ENCODE results near the gene ZC3H7B. TPM values are rescaled to one million over a fixed set of nuclear protein-coding genes. Genes with fewer than 3 reads are reported as not detected.

The ZC3H7B gene
- total RNA-seq, 1 experiment from 2014 or later: 42.0 TPM

DNA sequence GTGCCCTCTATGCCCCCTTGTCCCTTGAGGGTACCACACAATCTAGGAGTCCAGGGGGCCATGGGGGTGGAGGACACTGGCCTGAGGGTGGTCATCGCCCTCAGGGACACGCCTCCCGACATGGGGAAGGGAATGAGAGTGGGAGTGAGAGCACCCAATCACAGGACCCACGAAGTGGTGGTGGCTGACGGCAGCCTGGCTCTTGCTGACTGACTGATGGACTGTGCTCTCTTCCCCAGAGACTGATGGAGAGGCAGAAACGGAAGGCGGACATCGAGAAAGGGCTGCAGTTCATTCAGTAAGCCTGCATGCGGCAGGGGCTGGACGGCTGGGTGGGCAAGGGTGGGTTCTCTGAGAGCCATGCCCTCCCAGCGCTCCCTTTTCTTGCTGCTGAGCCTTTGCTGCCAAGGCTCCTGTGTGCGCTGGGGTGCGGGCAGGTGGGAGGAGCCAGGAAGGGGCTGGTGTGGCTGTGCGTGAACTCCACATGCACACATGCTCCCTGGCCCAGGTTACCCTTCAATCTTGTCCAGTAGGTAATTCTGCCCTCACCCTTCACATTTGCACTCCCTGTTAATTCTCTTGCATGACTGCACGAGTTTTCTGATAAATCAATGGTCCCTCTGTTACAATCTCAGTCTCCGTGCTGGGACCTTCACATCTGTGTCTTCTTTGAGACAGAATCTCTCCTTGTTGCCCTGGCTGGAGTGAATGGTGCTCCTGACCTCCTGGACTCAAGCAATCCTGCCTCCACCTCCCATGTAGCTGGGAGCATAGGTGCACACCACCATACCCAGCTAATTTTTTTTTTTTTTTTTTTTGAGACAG is 19.3 kb downstream of the ZC3H7B start:
- Histone ChIP-seq H3K4me3 (replicated peaks in 1 of 2; ENCODE audit: low read depth in 1 of 2, low read length in 2 of 2) (no peak overlapping the region), H3K9me3 (ENCODE audit: control insufficient read depth in 1 of 2, insufficient read depth in 1 of 2, low read depth in 1 of 2, low read length in 2 of 2) (no peaks in the 10 kb centered on the region), H3K27ac (ENCODE audit: low read depth, low read length) (no peak overlapping the region), H4K20me1 (ENCODE audit: insufficient read depth) (no peaks in the 10 kb centered on the region), H3K79me2 (ENCODE audit: insufficient read depth, low read length) (peaks cover 11% of the 10 kb centered on the region; the same call in 1 of the 2 replicates), H3K9me2 (ENCODE audit: insufficient read depth) (no peaks in the 10 kb centered on the region), H3K9ac (ENCODE audit: low read length) (no peak overlapping the region), H3K4me2 (ENCODE audit: low read length) (no peak overlapping the region), H3K36me3 (ENCODE audit: control insufficient read depth in 1 of 2, insufficient read depth in 2 of 2, low read length in 2 of 2) (peaks cover 0 to 2% of the 10 kb centered on the region in 2 experiments; a peak in 1 of 4 replicates), H3K4me1 (ENCODE audit: control insufficient read depth in 1 of 2, insufficient read depth in 2 of 2, low read length in 2 of 2) (no peaks in the 10 kb centered on the region), H2AFZ (ENCODE audit: low read depth, low read length, poor library complexity, severe bottlenecking) (no peak overlapping the region), H3K27me3 (ENCODE audit: insufficient read depth, low read length) (no peaks in the 10 kb centered on the region)
- intact Hi-C loops (cut with micrococcal nuclease): no loop called here
- ChIA-PET POLR2A (no interaction called here), CTCF (no interaction called here), RAD21 (ENCODE audit: low non-redundant PET in 1 of 2, low total read pairs in 2 of 2, uncharacterized antibody in 2 of 2, unreplicated experiment in 2 of 2) (no interaction called here)
- no peak for DNase-seq (ENCODE audit: low read depth, low spot score)
- TF ChIP-seq, protein P1, sequence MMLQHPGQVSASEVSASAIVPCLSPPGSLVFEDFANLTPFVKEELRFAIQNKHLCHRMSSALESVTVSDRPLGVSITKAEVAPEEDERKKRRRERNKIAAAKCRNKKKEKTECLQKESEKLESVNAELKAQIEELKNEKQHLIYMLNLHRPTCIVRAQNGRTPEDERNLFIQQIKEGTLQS (IDR thresholded peaks at IDR 0.05): no peak
- TF ChIP-seq SRF (IDR thresholded peaks at IDR 0.05; ENCODE audit: low read depth): no peak
- TF ChIP-seq EGR1 (IDR thresholded peaks at IDR 0.05; ENCODE audit: low read depth): no peak
- TF ChIP-seq YY1 (IDR thresholded peaks at IDR 0.05; ENCODE audit: extremely low read depth, insufficient replicate concordance, low read depth, low read length): no peak
- no peak for TF ChIP-seq FOSL1 (IDR thresholded peaks at IDR 0.05; ENCODE audit: low read depth)
- TF ChIP-seq SP1 (IDR thresholded peaks at IDR 0.05; ENCODE audit: low read depth): no peak
- no peak for TF ChIP-seq EZH2 (IDR thresholded peaks at IDR 0.05)
- TF ChIP-seq ZNF274 (IDR thresholded peaks at IDR 0.05; ENCODE audit: low read depth, low read length): no peak
- TF ChIP-seq POLR2A (IDR thresholded peaks at IDR 0.05; ENCODE audit: borderline replicate concordance, extremely low read depth, insufficient read depth, insufficient read length): no peak
- ATAC-seq: no peak
- no TSS peak for BruUV-seq (replicated peaks)

Data from HCT116 (cell line).